Vagina (tissue), 2 donors: Measurements from ENCODE around the gene ERH.

Experiments used
- CTCF ChIP-seq, 3 experiments: fragments of 450-650 bp in 2 of 3; fragments of 200-600 bp in 1 of 3; sonication (generic) in 1 of 3; IDR thresholded peaks; one replicate each; pipeline ENCODE4 v1.5.1; 2017 to 2019; ENCODE audit warnings: antibody characterized with exemption in 3 of 3, mild to moderate bottlenecking in 2 of 3, moderate library complexity in 2 of 3
- POLR2A ChIP-seq, 2 donors: fragments of 450-650 bp; IDR thresholded peaks; one replicate each; pipeline ENCODE4 v1.6.1; 2017; ENCODE audit warnings: antibody characterized with exemption in 2 of 2, mild to moderate bottlenecking in 2 of 2, moderate library complexity in 2 of 2

GRCh38 chr14:69355154-69355597, 42.9 kb downstream of the ERH start:
- TF ChIP-seq CTCF (IDR thresholded peaks at IDR 0.05) (no peak), POLR2A (IDR thresholded peaks at IDR 0.05) (no peak)
